Measurements from ENCODE around the gene AUP1.

- TF ChIP-seq, protein P1, sequence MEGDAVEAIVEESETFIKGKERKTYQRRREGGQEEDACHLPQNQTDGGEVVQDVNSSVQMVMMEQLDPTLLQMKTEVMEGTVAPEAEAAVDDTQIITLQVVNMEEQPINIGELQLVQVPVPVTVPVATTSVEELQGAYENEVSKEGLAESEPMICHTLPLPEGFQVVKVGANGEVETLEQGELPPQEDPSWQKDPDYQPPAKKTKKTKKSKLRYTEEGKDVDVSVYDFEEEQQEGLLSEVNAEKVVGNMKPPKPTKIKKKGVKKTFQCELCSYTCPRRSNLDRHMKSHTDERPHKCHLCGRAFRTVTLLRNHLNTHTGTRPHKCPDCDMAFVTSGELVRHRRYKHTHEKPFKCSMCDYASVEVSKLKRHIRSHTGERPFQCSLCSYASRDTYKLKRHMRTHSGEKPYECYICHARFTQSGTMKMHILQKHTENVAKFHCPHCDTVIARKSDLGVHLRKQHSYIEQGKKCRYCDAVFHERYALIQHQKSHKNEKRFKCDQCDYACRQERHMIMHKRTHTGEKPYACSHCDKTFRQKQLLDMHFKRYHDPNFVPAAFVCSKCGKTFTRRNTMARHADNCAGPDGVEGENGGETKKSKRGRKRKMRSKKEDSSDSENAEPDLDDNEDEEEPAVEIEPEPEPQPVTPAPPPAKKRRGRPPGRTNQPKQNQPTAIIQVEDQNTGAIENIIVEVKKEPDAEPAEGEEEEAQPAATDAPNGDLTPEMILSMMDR (IDR thresholded peaks at IDR 0.05; ENCODE audit: poor library complexity), result no peak
- TF ChIP-seq EZH2phosphoT487 (IDR thresholded peaks at IDR 0.05; ENCODE audit: low read depth, severe bottlenecking, unreplicated experiment), result no peak
Observed at GRCh38 chr2:74552914-74553811, 23.7 kb upstream of the AUP1 start.

All from hepatocyte (in vitro differentiated cells).